ENCODE results near the gene PCMT1.

GRCh38 chr6:149845549-149845948 is 96.0 kb downstream of the PCMT1 start:
- TF ChIP-seq, protein P1, sequence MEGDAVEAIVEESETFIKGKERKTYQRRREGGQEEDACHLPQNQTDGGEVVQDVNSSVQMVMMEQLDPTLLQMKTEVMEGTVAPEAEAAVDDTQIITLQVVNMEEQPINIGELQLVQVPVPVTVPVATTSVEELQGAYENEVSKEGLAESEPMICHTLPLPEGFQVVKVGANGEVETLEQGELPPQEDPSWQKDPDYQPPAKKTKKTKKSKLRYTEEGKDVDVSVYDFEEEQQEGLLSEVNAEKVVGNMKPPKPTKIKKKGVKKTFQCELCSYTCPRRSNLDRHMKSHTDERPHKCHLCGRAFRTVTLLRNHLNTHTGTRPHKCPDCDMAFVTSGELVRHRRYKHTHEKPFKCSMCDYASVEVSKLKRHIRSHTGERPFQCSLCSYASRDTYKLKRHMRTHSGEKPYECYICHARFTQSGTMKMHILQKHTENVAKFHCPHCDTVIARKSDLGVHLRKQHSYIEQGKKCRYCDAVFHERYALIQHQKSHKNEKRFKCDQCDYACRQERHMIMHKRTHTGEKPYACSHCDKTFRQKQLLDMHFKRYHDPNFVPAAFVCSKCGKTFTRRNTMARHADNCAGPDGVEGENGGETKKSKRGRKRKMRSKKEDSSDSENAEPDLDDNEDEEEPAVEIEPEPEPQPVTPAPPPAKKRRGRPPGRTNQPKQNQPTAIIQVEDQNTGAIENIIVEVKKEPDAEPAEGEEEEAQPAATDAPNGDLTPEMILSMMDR (conservative IDR thresholded peaks at IDR 0.05; ENCODE audit: low read length), result no peak
- TF ChIP-seq EZH2phosphoT487 (IDR thresholded peaks at IDR 0.05; ENCODE audit: borderline replicate concordance, low read depth, low read length), result no peak

Measured in OCI-LY7 (cell line).